HG02763 (cell line): Measurements from ENCODE around the gene CD68.
"Not testable (repeated sequence)": the region's sequence is repeated elsewhere in the genome, so short reads cannot be mapped to it uniquely, and the experiment has no call there.

Source experiments
- ATAC-seq: cut with Tn5 transposase; IDR thresholded peaks from one replicate; pipeline ENCODE4 v1.9.1; 2021; ENCODE audit warnings: mild to moderate bottlenecking, moderate library complexity; ENCODE audit not compliant: unreplicated experiment

CD68 gene

GRCh38 chr17:7613769-7614424 lies 34.5 kb downstream of the CD68 start:
- no peak for ATAC-seq

- ATAC-seq, result peak; percentile 85
Observed at GRCh38 chr17:7614425-7615264, 35.2 kb downstream of the CD68 start, which contains the start of gene FXR2. Gene FXR2 (minus strand): TSS chr17:7614897. CDS start chr17:7614532, 365 bp downstream.

- ATAC-seq, result no peak
Observed at GRCh38 chr17:7615265-7615747, 35.9 kb downstream of the CD68 start.

- no peak for ATAC-seq
Observed at GRCh38 chr17:7618608-7619007, 39.2 kb downstream of the CD68 start.

GRCh38 chr17:7620835-7621234 lies 41.4 kb downstream of the CD68 start:
- ATAC-seq, result no peak

GRCh38 chr17:7623661-7624060 lies 44.2 kb downstream of the CD68 start:
- no peak for ATAC-seq

GRCh38 chr17:7625749-7626148 lies 46.3 kb downstream of the CD68 start:
- not testable (repeated sequence) for ATAC-seq

- ATAC-seq, result no peak
Observed at GRCh38 chr17:7626307-7626706, 46.9 kb downstream of the CD68 start.

- no peak for ATAC-seq
Observed at GRCh38 chr17:7626956-7627249, 47.5 kb downstream of the CD68 start.

GRCh38 chr17:7627250-7628121 lies 48.0 kb downstream of the CD68 start, which contains the start of gene SAT2:
Gene SAT2 (minus strand): TSS chr17:7627821. CDS start chr17:7627635, 186 bp downstream.
- peak; percentile 85 for ATAC-seq

- no peak for ATAC-seq
Observed at GRCh38 chr17:7629939-7630571, 50.6 kb downstream of the CD68 start, which contains the start of gene SHBG. Gene SHBG (plus strand): TSS chr17:7630135. CDS start chr17:7630173, 38 bp downstream.
